Measurements from ENCODE around the gene RABGGTA. TPM values are rescaled to one million over a fixed set of nuclear protein-coding genes. Genes with fewer than 3 reads are reported as not detected.

Gene RABGGTA
- polyA plus RNA-seq, 3 donors: 34.5 to 125 (median 35.4) TPM

DNA sequence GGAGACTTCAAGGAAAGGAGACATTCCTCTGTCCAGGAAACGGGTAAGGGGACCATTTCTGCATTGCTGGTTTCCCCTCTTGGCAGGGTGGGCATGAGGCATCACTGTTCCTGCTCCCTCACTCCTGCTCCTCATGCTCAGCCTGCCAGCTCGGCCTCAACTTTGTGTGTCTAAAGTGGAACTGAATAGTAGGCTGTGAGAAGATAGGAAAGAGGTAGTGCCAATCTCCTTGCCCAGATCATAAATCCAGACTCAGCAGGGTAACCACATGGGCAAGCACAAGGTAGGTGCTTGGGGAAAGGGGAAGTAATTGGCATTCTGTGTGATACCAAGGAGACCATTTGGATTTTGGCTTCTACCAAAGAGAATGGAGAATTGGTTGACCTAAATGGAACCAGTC, 42.5 kb upstream of the RABGGTA start:
- peaks cover 92 to 100% of the 10 kb centered on the region in 2 donors for H3K4me1 ChIP-seq (ENCODE audit: control insufficient read depth in 1 of 2, insufficient read depth in 2 of 2, low read length in 2 of 2)
- peaks cover 62% of the 10 kb centered on the region for H3K79me2 ChIP-seq (ENCODE audit: insufficient read depth, low read length)
- DNase-seq: peak; percentile 51 to 69 (median 56)
- peak overlapping the region; percentile 95 to 99 (median 98) for H3K27ac Mint-ChIP-seq
- H3K36me3 Mint-ChIP-seq: peaks cover 32 to 39% of the 10 kb centered on the region in 2 donors
- peaks cover 34% of the 10 kb centered on the region for H4K20me1 ChIP-seq (ENCODE audit: insufficient read depth, low read length)
- no peaks in the 10 kb centered on the region for H3K27me3 ChIP-seq (ENCODE audit: control insufficient read depth in 2 of 2, insufficient read depth in 2 of 2, low read length in 2 of 2)
- no peak overlapping the region for H3K9ac ChIP-seq (ENCODE audit: insufficient read depth, low read length, poor library complexity, severe bottlenecking)
- H3K4me2 ChIP-seq (replicated peaks; ENCODE audit: extremely low read depth, low read length, poor library complexity, severe bottlenecking): peak overlapping the region; percentile 93
- peak overlapping the region; percentile 81 to 95 for H3K4me3 Mint-ChIP-seq
- TF ChIP-seq, protein P1, sequence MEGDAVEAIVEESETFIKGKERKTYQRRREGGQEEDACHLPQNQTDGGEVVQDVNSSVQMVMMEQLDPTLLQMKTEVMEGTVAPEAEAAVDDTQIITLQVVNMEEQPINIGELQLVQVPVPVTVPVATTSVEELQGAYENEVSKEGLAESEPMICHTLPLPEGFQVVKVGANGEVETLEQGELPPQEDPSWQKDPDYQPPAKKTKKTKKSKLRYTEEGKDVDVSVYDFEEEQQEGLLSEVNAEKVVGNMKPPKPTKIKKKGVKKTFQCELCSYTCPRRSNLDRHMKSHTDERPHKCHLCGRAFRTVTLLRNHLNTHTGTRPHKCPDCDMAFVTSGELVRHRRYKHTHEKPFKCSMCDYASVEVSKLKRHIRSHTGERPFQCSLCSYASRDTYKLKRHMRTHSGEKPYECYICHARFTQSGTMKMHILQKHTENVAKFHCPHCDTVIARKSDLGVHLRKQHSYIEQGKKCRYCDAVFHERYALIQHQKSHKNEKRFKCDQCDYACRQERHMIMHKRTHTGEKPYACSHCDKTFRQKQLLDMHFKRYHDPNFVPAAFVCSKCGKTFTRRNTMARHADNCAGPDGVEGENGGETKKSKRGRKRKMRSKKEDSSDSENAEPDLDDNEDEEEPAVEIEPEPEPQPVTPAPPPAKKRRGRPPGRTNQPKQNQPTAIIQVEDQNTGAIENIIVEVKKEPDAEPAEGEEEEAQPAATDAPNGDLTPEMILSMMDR (IDR thresholded peaks at IDR 0.05): no peak
- H3K36me3 ChIP-seq (replicated peaks in 1 of 2; ENCODE audit: control insufficient read depth in 1 of 2, insufficient read depth in 2 of 2, low read length in 2 of 2): peaks cover 0 to 8% of the 10 kb centered on the region in 2 donors
- intact Hi-C loops (cut with micrococcal nuclease): loop anchor here in 1 of 2 donors (5.0 kb wide), 2 partner anchors 37 to 82 kb away; partner anchors contain the start of genes GMPR2 and NEDD8
- peak overlapping the region in 1 of 3 experiments; percentile 84 for H3K4me3 ChIP-seq (replicated peaks in 1 of 3; ENCODE audit: low read depth in 2 of 3, low read length in 3 of 3)
- WGBS (ENCODE audit: insufficient coverage): no CpG with 5 or more reads among the region's 2 CpGs
- no peak overlapping the region for H2AFZ ChIP-seq (ENCODE audit: insufficient read depth, low read depth, low read length, poor library complexity, severe bottlenecking)
- peak overlapping the region; percentile 85 to 89 for H3K27ac ChIP-seq (ENCODE audit: low read depth in 1 of 2, low read length in 2 of 2)
- no peaks in the 10 kb centered on the region for H3K9me3 ChIP-seq (replicated peaks in 1 of 2; ENCODE audit: control insufficient read depth in 1 of 2, insufficient read depth in 1 of 2, low read length in 2 of 2)
- H3K27me3 Mint-ChIP-seq (ENCODE audit: low read depth in 3 of 3): no peaks in the 10 kb centered on the region
- H3K9me3 Mint-ChIP-seq: peaks cover 0 to 2% (median 0%) of the 10 kb centered on the region in 7 donors
- peaks cover 86% of the 10 kb centered on the region for H3K4me1 Mint-ChIP-seq

DNA sequence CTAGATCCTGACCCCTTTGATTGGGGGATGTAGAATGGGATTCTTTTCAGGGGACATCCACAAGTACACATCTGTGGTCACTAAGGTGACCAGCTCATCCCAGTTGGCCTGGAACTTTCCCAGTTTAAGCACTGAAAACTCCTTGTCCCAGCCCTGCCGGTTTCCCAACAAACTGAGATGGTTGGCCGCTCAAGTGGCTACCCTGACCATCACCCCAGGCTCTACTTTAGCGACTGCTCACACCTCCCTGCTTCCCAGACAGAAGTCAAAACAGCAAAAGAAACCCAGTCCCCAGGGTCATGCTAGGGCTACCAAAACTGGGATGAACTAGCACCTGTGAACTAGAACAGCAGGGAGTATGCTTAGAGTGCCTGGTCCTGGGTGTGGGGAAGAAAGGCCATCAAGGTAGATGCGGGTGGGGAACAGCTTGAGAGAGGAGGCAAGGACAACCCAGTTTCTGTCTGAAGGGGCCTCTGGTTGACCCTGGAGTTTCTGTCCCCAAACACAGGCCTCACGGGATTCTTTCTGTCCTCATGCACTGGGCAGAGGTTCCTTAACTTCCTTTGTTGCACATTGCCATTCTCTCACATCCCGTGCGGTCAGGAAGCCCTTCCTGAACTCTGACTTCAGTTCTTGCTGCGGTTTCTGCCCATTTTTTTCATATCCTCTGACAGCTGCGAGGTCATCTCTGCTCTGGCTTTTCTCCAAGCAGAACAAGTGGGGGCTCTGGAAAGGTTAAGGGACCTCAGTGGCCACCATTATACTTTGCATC, 41.5 kb upstream of the RABGGTA start:
- H3K9me3 Mint-ChIP-seq: peaks cover 0 to 2% (median 0%) of the 10 kb centered on the region in 7 donors
- peak overlapping the region; percentile 85 to 89 for H3K27ac ChIP-seq (ENCODE audit: low read depth in 1 of 2, low read length in 2 of 2)
- peaks cover 34% of the 10 kb centered on the region for H4K20me1 ChIP-seq (ENCODE audit: insufficient read depth, low read length)
- H3K27me3 Mint-ChIP-seq (ENCODE audit: low read depth in 3 of 3): no peaks in the 10 kb centered on the region
- peaks cover 86% of the 10 kb centered on the region for H3K4me1 Mint-ChIP-seq
- H3K9me3 ChIP-seq (replicated peaks in 1 of 2; ENCODE audit: control insufficient read depth in 1 of 2, insufficient read depth in 1 of 2, low read length in 2 of 2): no peaks in the 10 kb centered on the region
- WGBS (ENCODE audit: insufficient coverage): 20% methylated on average over 4 of the region's 9 CpGs
- H3K36me3 Mint-ChIP-seq: peaks cover 37 to 46% of the 10 kb centered on the region in 2 donors
- peak; percentile 80 to 92 (median 88) for DNase-seq
- H2AFZ ChIP-seq (ENCODE audit: insufficient read depth, low read depth, low read length, poor library complexity, severe bottlenecking): no peak overlapping the region
- peak overlapping the region; percentile 51 to 84 (median 57) for H3K4me3 ChIP-seq (replicated peaks in 1 of 3; ENCODE audit: low read depth in 2 of 3, low read length in 3 of 3)
- intact Hi-C loops (cut with micrococcal nuclease): loop anchor here in 1 of 2 donors (5.0 kb wide), 2 partner anchors 36 to 81 kb away; partner anchors contain the start of genes GMPR2 and NEDD8
- H3K79me2 ChIP-seq (ENCODE audit: insufficient read depth, low read length): peaks cover 72% of the 10 kb centered on the region
- peaks cover 92 to 100% of the 10 kb centered on the region in 2 donors for H3K4me1 ChIP-seq (ENCODE audit: control insufficient read depth in 1 of 2, insufficient read depth in 2 of 2, low read length in 2 of 2)
- H3K27me3 ChIP-seq (ENCODE audit: control insufficient read depth in 2 of 2, insufficient read depth in 2 of 2, low read length in 2 of 2): no peaks in the 10 kb centered on the region
- peaks cover 3 to 13% of the 10 kb centered on the region in 2 donors for H3K36me3 ChIP-seq (replicated peaks in 1 of 2; ENCODE audit: control insufficient read depth in 1 of 2, insufficient read depth in 2 of 2, low read length in 2 of 2)
- peak overlapping the region; percentile 93 for H3K4me2 ChIP-seq (replicated peaks; ENCODE audit: extremely low read depth, low read length, poor library complexity, severe bottlenecking)
- peak overlapping the region; percentile 67 for H3K9ac ChIP-seq (ENCODE audit: insufficient read depth, low read length, poor library complexity, severe bottlenecking)
- peak overlapping the region; percentile 81 to 95 for H3K4me3 Mint-ChIP-seq
- TF ChIP-seq, protein P1 (IDR thresholded peaks at IDR 0.05): no peak
- H3K27ac Mint-ChIP-seq: peak overlapping the region; percentile 95 to 99 (median 98)
